H1 (cell line): ENCODE results near the gene SAMD4A. TPM values are rescaled to one million over a fixed set of nuclear protein-coding genes. Genes with fewer than 3 reads are reported as not detected.

Experiments used
- CTCF ChIA-PET: fragments of 300-600 bp; sonication (Branson Sonifier 250); formaldehyde crosslinking; loops from one replicate; lab custom pipeline; 2021; ENCODE audit not compliant: partially characterized antibody; lab: Charles Lee
- POLR2A ChIA-PET: fragments of 300-600 bp; sonication (Branson Sonifier 250); formaldehyde crosslinking; loops from one replicate; lab custom pipeline; 2021; ENCODE audit warnings: inconsistent platforms; ENCODE audit not compliant: partially characterized antibody; lab: Charles Lee
- DNase-seq, 2 experiments: peaks; one replicate each; pipeline versions ENCODE4 v3.0.0 to v3.0.0-alpha.2; 2010 to 2022; ENCODE audit warnings: low spot score in 2 of 2, low read depth in 1 of 2, mixed read lengths in 1 of 2
- FAIRE-seq: peaks from 2 replicates; lab custom pipeline; 2011; peaks lifted over from hg19 to GRCh38; lab: Jason Lieb, UNC
- H2AFZ ChIP-seq: 2 replicates; pipeline ENCODE4 v1.8.1; 2012; ENCODE audit warnings: low read length, inconsistent platforms
- H2AK5ac ChIP-seq: 2 replicates; pipeline ENCODE4 v1.6.1; 2013; ENCODE audit warnings: low read depth, low read length
- H2BK120ac ChIP-seq: replicated peaks from 2 replicates; pipeline ENCODE3; 2013; ENCODE audit warnings: low read depth, low read length, inconsistent platforms
- H2BK12ac ChIP-seq: 2 replicates; pipeline ENCODE4 v1.6.1; 2013; ENCODE audit warnings: low read depth, low read length
- H2BK15ac ChIP-seq: 2 replicates; pipeline ENCODE4 v1.6.1; 2013; ENCODE audit warnings: low read length
- H2BK20ac ChIP-seq: 2 replicates; pipeline ENCODE4 v1.6.1; 2013; ENCODE audit warnings: low read length
- H2BK5ac ChIP-seq: 2 replicates; pipeline ENCODE4 v1.6.1; 2013; ENCODE audit warnings: low read depth, low read length
- H3K14ac ChIP-seq: 2 replicates; pipeline ENCODE4 v1.6.1; 2013; ENCODE audit warnings: inconsistent platforms; ENCODE audit not compliant: insufficient read length
- H3K18ac ChIP-seq: 2 replicates; pipeline ENCODE4 v1.6.1; 2013; ENCODE audit warnings: low read length; ENCODE audit errors: extremely low read depth
- H3K23ac ChIP-seq: 2 replicates; pipeline ENCODE4 v1.6.1; 2013; ENCODE audit warnings: inconsistent platforms; ENCODE audit not compliant: insufficient read length
- H3K23me2 ChIP-seq: 2 replicates; pipeline ENCODE4 v1.6.1; 2013; ENCODE audit warnings: low read depth, low read length
- H3K27ac ChIP-seq: 2 replicates; pipeline ENCODE4 v1.6.1; 2011; ENCODE audit warnings: low read depth, low read length, inconsistent platforms
- H3K27me3 ChIP-seq, 4 experiments: replicated peaks in 1 of 4; 1 replicate in 1 of 4; 2 replicates in 3 of 4; pipeline versions ENCODE4 v1.6.1 to v1.8.1; 2011 to 2013; ENCODE audit warnings: low read length in 3 of 4, mild to moderate bottlenecking in 3 of 4, inconsistent platforms in 2 of 4, mixed read lengths in 2 of 4, moderate library complexity in 1 of 4; ENCODE audit not compliant: control insufficient read depth in 3 of 4, insufficient read depth in 3 of 4; ENCODE audit errors: extremely low read depth in 1 of 4
- H3K36me3 ChIP-seq, 4 experiments: 2 replicates each; pipeline versions ENCODE4 v1.6.1 to v1.8.1; 2011 to 2013; ENCODE audit warnings: mild to moderate bottlenecking in 4 of 4, low read length in 3 of 4, moderate library complexity in 2 of 4, control low read depth in 1 of 4, inconsistent platforms in 1 of 4; ENCODE audit not compliant: insufficient read depth in 4 of 4, control insufficient read depth in 2 of 4
- H3K4ac ChIP-seq: replicated peaks from 2 replicates; pipeline ENCODE3; 2013; ENCODE audit warnings: low read length, low read depth, mixed read lengths, inconsistent platforms; ENCODE audit not compliant: insufficient read length
- H3K4me1 ChIP-seq, 4 experiments: replicated peaks in 1 of 4; 1 replicate in 1 of 4; 2 replicates in 3 of 4; pipeline versions ENCODE4 v1.6.1 to v1.8.1; 2011 to 2013; ENCODE audit warnings: low read length in 3 of 4, inconsistent platforms in 2 of 4, mixed read lengths in 1 of 4; ENCODE audit not compliant: insufficient read depth in 4 of 4, control insufficient read depth in 3 of 4
- H3K4me2 ChIP-seq, 2 experiments: 2 replicates each; pipeline versions ENCODE4 v1.6.1 to v1.8.1; 2011 to 2013; ENCODE audit warnings: low read depth in 2 of 2, low read length in 2 of 2, control low read depth in 1 of 2, inconsistent platforms in 1 of 2, mild to moderate bottlenecking in 1 of 2; ENCODE audit not compliant: insufficient read depth in 1 of 2
- H3K4me3 ChIP-seq, 4 experiments: fragments of 200-600, 300-600 bp in 1 of 4; sonication (generic), shearing (Covaris generic), sonication (Bioruptor Twin) in 1 of 4; 2 replicates each; pipeline versions ENCODE4 v1.5.1 to v1.8.1; 2011 to 2016; ENCODE audit warnings: low read length in 4 of 4, low read depth in 3 of 4, control low read depth in 2 of 4, inconsistent platforms in 2 of 4, mild to moderate bottlenecking in 2 of 4, mixed read lengths in 1 of 4, moderate library complexity in 1 of 4; ENCODE audit not compliant: insufficient read depth in 2 of 4; ENCODE audit errors: extremely low read depth in 1 of 4
- H3K56ac ChIP-seq: replicated peaks from 2 replicates; pipeline ENCODE3; 2013; ENCODE audit warnings: low read depth, mild to moderate bottlenecking, mixed read lengths, low read length, inconsistent platforms; ENCODE audit not compliant: insufficient read length
- H3K79me1 ChIP-seq: 2 replicates; pipeline ENCODE4 v1.6.1; 2013; ENCODE audit warnings: low read depth, low read length, control low read depth
- H3K79me2 ChIP-seq, 2 experiments: 2 replicates each; pipeline versions ENCODE4 v1.6.1 to v1.8.1; 2012 to 2013; ENCODE audit warnings: low read length in 2 of 2, mild to moderate bottlenecking in 2 of 2, inconsistent platforms in 1 of 2; ENCODE audit not compliant: insufficient read depth in 2 of 2, control insufficient read depth in 1 of 2
- H3K9ac ChIP-seq, 4 experiments: replicated peaks in 1 of 4; 1 replicate in 1 of 4; 2 replicates in 3 of 4; pipeline versions ENCODE4 v1.6.1 to v1.8.1; 2011 to 2013; ENCODE audit warnings: low read depth in 3 of 4, low read length in 3 of 4, control low read depth in 2 of 4, mild to moderate bottlenecking in 2 of 4, moderate library complexity in 2 of 4, inconsistent platforms in 1 of 4; ENCODE audit errors: extremely low read depth in 1 of 4
- H3K9me3 ChIP-seq, 2 experiments: 2 replicates each; pipeline versions ENCODE4 v1.6.1 to v1.8.1; 2012 to 2013; ENCODE audit warnings: mild to moderate bottlenecking in 2 of 2, moderate library complexity in 2 of 2, control low read depth in 1 of 2, inconsistent platforms in 1 of 2, low read depth in 1 of 2, low read length in 1 of 2, mixed read lengths in 1 of 2; ENCODE audit not compliant: insufficient read depth in 2 of 2
- H4K20me1 ChIP-seq, 2 experiments: replicated peaks in 1 of 2; 2 replicates each; pipeline versions ENCODE3 to v1.8.1; 2011 to 2013; ENCODE audit warnings: inconsistent platforms in 2 of 2, low read length in 2 of 2, mild to moderate bottlenecking in 1 of 2; ENCODE audit not compliant: insufficient read depth in 2 of 2, control insufficient read depth in 1 of 2
- H4K5ac ChIP-seq: 2 replicates; pipeline ENCODE4 v1.6.1; 2013; ENCODE audit warnings: low read length, low read depth, mixed read lengths, inconsistent platforms; ENCODE audit not compliant: insufficient read length
- H4K8ac ChIP-seq: 2 replicates; pipeline ENCODE4 v1.8.0; 2013; ENCODE audit warnings: mild to moderate bottlenecking, moderate library complexity, low read length, inconsistent platforms; ENCODE audit not compliant: insufficient read depth; ENCODE audit errors: extremely low read depth
- H4K91ac ChIP-seq: replicated peaks from 2 replicates; pipeline ENCODE3; 2013; ENCODE audit warnings: low read length, mixed read lengths, inconsistent platforms; ENCODE audit not compliant: insufficient read length
- ATF3 ChIP-seq: IDR thresholded peaks from 2 replicates; pipeline ENCODE4 v1.6.1; 2011; ENCODE audit warnings: low read depth, mild to moderate bottlenecking, low read length; ENCODE audit not compliant: insufficient read depth
- CBX5 ChIP-seq: fragments of 300-800, 300-1000 bp; sonication (generic); IDR thresholded peaks from 2 replicates; pipeline ENCODE4 v1.7.1; 2016; ENCODE audit warnings: antibody characterized with exemption, low read length, low read depth
- CHD2 ChIP-seq: IDR thresholded peaks from 2 replicates; pipeline ENCODE4 v1.6.1; 2012; ENCODE audit warnings: low read length, improper control_type of control experiment
- EGR1 ChIP-seq: IDR thresholded peaks from 2 replicates; pipeline ENCODE4 v1.6.1; 2011; ENCODE audit warnings: low read depth, low read length, borderline replicate concordance
- GTF2F1 ChIP-seq: IDR thresholded peaks from 2 replicates; pipeline ENCODE4 v1.6.1; 2012; ENCODE audit warnings: low read depth, low read length, improper control_type of control experiment, borderline replicate concordance
- HDAC2 ChIP-seq, 2 experiments: fragments of 300-600 bp in 1 of 2; sonication (generic) in 1 of 2; IDR thresholded peaks; 2 replicates each; pipeline ENCODE4 v1.6.1; 2011 to 2012; ENCODE audit warnings: low read depth in 2 of 2, low read length in 2 of 2, mild to moderate bottlenecking in 2 of 2, moderate library complexity in 2 of 2, borderline replicate concordance in 1 of 2, inconsistent platforms in 1 of 2
- MAX ChIP-seq: IDR thresholded peaks from 2 replicates; pipeline ENCODE4 v1.6.1; 2012; ENCODE audit warnings: inconsistent platforms
- POLR2AphosphoS5 ChIP-seq: IDR thresholded peaks from 2 replicates; pipeline ENCODE4 v1.6.1; 2011; ENCODE audit warnings: low read depth, low read length
- RFX5 ChIP-seq: IDR thresholded peaks from 2 replicates; pipeline ENCODE4 v1.6.1; 2011; ENCODE audit warnings: low read depth, low read length, improper control_type of control experiment, borderline replicate concordance
- RNF2 ChIP-seq: fragments of 200-900, 300-1000 bp; sonication (generic); IDR thresholded peaks from 2 replicates; pipeline ENCODE4 v1.7.1; 2016; ENCODE audit warnings: borderline replicate concordance, low read depth, mild to moderate bottlenecking, antibody characterized with exemption, low read length; ENCODE audit not compliant: poor library complexity, severe bottlenecking; ENCODE audit errors: missing control alignments
- SP4 ChIP-seq: IDR thresholded peaks from 2 replicates; pipeline ENCODE4 v1.6.1; 2012; ENCODE audit warnings: low read length, inconsistent platforms
- TAF7 ChIP-seq: optimal IDR thresholded peaks from 2 replicates; pipeline ENCODE3; 2011; ENCODE audit warnings: low read depth, mild to moderate bottlenecking, inconsistent platforms, low read length, moderate library complexity, borderline replicate concordance
- YY1 ChIP-seq: IDR thresholded peaks from 2 replicates; pipeline ENCODE4 v1.6.1; 2011; ENCODE audit warnings: low read depth, mild to moderate bottlenecking, low read length
- WGBS, 2 experiments: shearing (Covaris generic) in 1 of 2; methylation state at CpG; one replicate each; pipeline versions ENCODE4 v1.1.6 to v1.1.7; 2013 to 2015; ENCODE audit warnings: low lambda C conversion rate in 2 of 2, mixed read lengths in 2 of 2, inconsistent platforms in 1 of 2, low coverage in 1 of 2, missing lambda C conversion rate in 1 of 2; ENCODE audit not compliant: insufficient replicate concordance in 2 of 2, insufficient coverage in 1 of 2, insufficient read length in 1 of 2; ENCODE audit errors: extremely low coverage in 1 of 2, missing lambda C conversion rate in 1 of 2; 5-methylcytosine and 5-hydroxymethylcytosine counted together
- polyA plus RNA-seq, 7 experiments: library from polyadenylated mRNA; depleted of rRNA in 3 of 7; stranded (reverse) in 5 of 7; unstranded in 2 of 7; fragments of >200 nt in 5 of 7; fragments of 200-250 nt in 2 of 7; gene quantifications; 1 replicate in 5 of 7; 2 replicates in 1 of 7; 4 replicates in 1 of 7; pipeline versions ENCODE4 v1.2.1 to v1.2.3, GENCODE V29; 2011 to 2013; ENCODE audit warnings: missing spikeins in 2 of 7, mixed read lengths in 2 of 7
- total RNA-seq: library from RNA; stranded (reverse); fragmentation: NEBNext Ultra II Directional; extraction: Animal tissue kit (Norgen Biotek cat#: 25700); gene quantifications from 2 replicates; pipeline ENCODE4 v1.2.1, GENCODE V29; 2021

The SAMD4A gene
- total and polyA plus RNA-seq, 2 of the 8 experiments (the other 6 are each of a cell fraction or from before 2014, with no cell fraction given): 2.4 to 12.3 TPM

GRCh38 chr14:54784060-54784459 is 217.1 kb downstream of the SAMD4A start:
- POLR2A ChIA-PET: interaction anchor here (1.4 kb wide), 1 partner anchor 12 kb away, joined by 4 read pairs; no protein-coding TSS in a partner anchor
- FAIRE-seq: no peak
- 86% methylated on average over 6 of the region's 6 CpGs; no CpG with 5 or more reads in 1 of the 2 experiments for WGBS, 2 experiments
- TF ChIP-seq RFX5: no peak
- no peak for TF ChIP-seq TAF7
- no peak for TF ChIP-seq CHD2
- TF ChIP-seq MAX: no peak
- no peak for TF ChIP-seq ATF3
- no peak for TF ChIP-seq GTF2F1
- TF ChIP-seq YY1: no peak
- TF ChIP-seq RNF2: no peak
- TF ChIP-seq POLR2AphosphoS5: no peak
- TF ChIP-seq SP4: no peak
- no peak for TF ChIP-seq CBX5
- TF ChIP-seq EGR1: no peak
- no peak for TF ChIP-seq HDAC2 (IDR thresholded peaks at IDR 0.05; ENCODE audit: borderline replicate concordance in 1 of 2, low read depth in 2 of 2, low read length in 2 of 2)

More at GRCh38 chr14:54784060-54784459, 217.1 kb downstream of the SAMD4A start:
- Histone ChIP-seq H3K18ac (no peak overlapping the region), H3K23me2 (no peaks in the 10 kb centered on the region), H3K4me1 (peaks cover 0 to 2% (median 0%) of the 10 kb centered on the region in 4 experiments; a peak in 1 of 7 replicates), H4K91ac (no peak overlapping the region), H2BK120ac (no peak overlapping the region), H2BK5ac (no peak overlapping the region), H3K4me2 (no peak overlapping the region), H3K9ac (no peak overlapping the region), H3K9me3 (no peaks in the 10 kb centered on the region), H2BK15ac (no peak overlapping the region), H3K79me1 (no peaks in the 10 kb centered on the region), H4K8ac (no peak overlapping the region), H3K4ac (no peak overlapping the region), H3K4me3 (no peak overlapping the region), H3K36me3 (no peaks in the 10 kb centered on the region), H2AFZ (no peak overlapping the region), H3K56ac (no peak overlapping the region), H3K27me3 (no peaks in the 10 kb centered on the region), H4K5ac (no peak overlapping the region), H3K14ac (no peak overlapping the region), H3K23ac (no peak overlapping the region), H3K79me2 (no peaks in the 10 kb centered on the region), H4K20me1 (no peaks in the 10 kb centered on the region), H2AK5ac (no peak overlapping the region), H3K27ac (no peak overlapping the region), H2BK20ac (no peak overlapping the region), H2BK12ac (no peak overlapping the region)
- DNase-seq: no peak
- CTCF ChIA-PET: interaction anchor here (0.8 to 8.7 kb wide), 8 partner anchors 9 to 227 kb away, joined by 3 to 76 read pairs (median 4); no protein-coding TSS in a partner anchor
